Heart left ventricle (tissue), 16 donors: ENCODE data around the gene REXO1. TPM values are rescaled to one million over a fixed set of nuclear protein-coding genes. Genes with fewer than 3 reads are reported as not detected.

Source experiments
- ATAC-seq, 4 donors: fragments of 200-7000 bp; cut with Tn5 transposase; one replicate each; pipeline ENCODE4 v1.9.1; 2020 to 2022; ENCODE audit warnings: moderate library complexity in 4 of 4, mild to moderate bottlenecking in 3 of 4, moderate number of reproducible peaks in 1 of 4
- DNase-seq, 5 donors: peaks; one replicate each; pipeline ENCODE4 v3.0.0-alpha.2; 2020
- H3K27ac ChIP-seq, 12 donors: fragments of 200-600 bp; sonication (generic) in 4 of 12; one replicate each; pipeline versions ENCODE4 v1.5.0 to v1.8.0; 2016 to 2022; ENCODE audit warnings: mild to moderate bottlenecking in 2 of 12
- H3K27me3 ChIP-seq, 9 donors: fragments of 200-600 bp; sonication (generic) in 2 of 9; one replicate each; pipeline versions ENCODE4 v1.5.1 to v1.8.0; 2016 to 2022; ENCODE audit warnings: mild to moderate bottlenecking in 3 of 9
- H3K36me3 ChIP-seq, 9 donors: fragments of 200-600 bp; sonication (generic) in 2 of 9; one replicate each; pipeline versions ENCODE4 v1.5.0 to v1.8.0; 2018 to 2022; ENCODE audit warnings: mild to moderate bottlenecking in 2 of 9
- H3K4me1 ChIP-seq, 12 donors: fragments of 200-600 bp; sonication (generic) in 4 of 12; one replicate each; pipeline versions ENCODE4 v1.5.0 to v1.8.0; 2016 to 2022; ENCODE audit warnings: mild to moderate bottlenecking in 3 of 12
- H3K4me3 ChIP-seq, 12 donors: fragments of 200-600 bp; sonication (generic) in 4 of 12; one replicate each; pipeline versions ENCODE4 v1.5.0 to v1.8.0; 2017 to 2022; ENCODE audit warnings: mild to moderate bottlenecking in 9 of 12, moderate library complexity in 4 of 12
- H3K9me3 ChIP-seq, 12 donors: fragments of 200-600 bp; sonication (generic) in 4 of 12; one replicate each; pipeline versions ENCODE4 v1.5.0 to v1.8.0; 2016 to 2022; ENCODE audit warnings: mild to moderate bottlenecking in 1 of 12
- CTCF ChIP-seq, 12 donors: fragments of 200-600 bp; sonication (generic) in 4 of 12; IDR thresholded peaks; one replicate each; pipeline versions ENCODE4 v1.5.0 to v1.8.0; 2018 to 2022; ENCODE audit warnings: antibody characterized with exemption in 12 of 12, mild to moderate bottlenecking in 5 of 12
- POLR2A ChIP-seq, 2 donors: fragments of 450-650 bp; IDR thresholded peaks; one replicate each; pipeline ENCODE4 v1.6.1; 2017; ENCODE audit warnings: antibody characterized with exemption in 2 of 2, mild to moderate bottlenecking in 2 of 2, moderate library complexity in 2 of 2
- WGBS, 4 donors: extraction: QIAGEN DNeasy Blood & Tissue Kit in 2 of 4; methylation state at CpG; one replicate each; pipeline versions ENCODE4 v1.1.5 to v1.1.7; 2013 to 2018; 5-methylcytosine and 5-hydroxymethylcytosine counted together
- intact Hi-C, 10 donors: fragments of 100-400 bp; cut with DNase I; formaldehyde crosslinking; loops; one replicate each; pipeline versions ENCODE4 v1.11.1 to v1.14.2; 2022
- polyA plus RNA-seq, 2 donors: library from polyadenylated mRNA; stranded (reverse); fragments of 200-250 nt; gene quantifications; one replicate each; pipeline ENCODE4 v1.2.3, GENCODE V29; 2013
- total RNA-seq, 9 donors: library from RNA; depleted of rRNA in 2 of 9; stranded (reverse); fragments of >200 nt in 2 of 9; fragmentation: NEBNext Ultra II Directional in 3 of 9; extraction: Animal tissue kit (Norgen Biotek cat#: 25700) in 3 of 9; gene quantifications; one replicate each; pipeline versions ENCODE4 v1.1.0 to v1.2.4, GENCODE V29; 2016 to 2023
- donor health status: ischemic (EF 13 %, LVEDD 7.1; RV severe dilation, severe dysfunction).
- donor health status: healthy with polysubstance abuse.
- donor health status: DM: no; HTN: yes; CAD: no.
- donor health status: DM: no; HTN: no; CAD: no.
- donor health status: ischemic (EF 25% LVEDD 6.9; RV normal size, moderate dysfunction).
- donor health status: ischemic (EF 25% LVEDD 5.7; RV mildly dilated, moderate dysfunction).
- donor health status: healthy.
- donor health status: DM: yes; HTN: yes; CAD: no.
- donor health status: ischemic (EF 35%, LVEDD 5.7; RV mildly dilated, moderate dysfunction).
- donor health status: nonischemic (EF 11% LVEDD 7.7; RV severe dilation, severe dysfunction).
- donor health status: DM: yes; HTN: yes; CAD: no.
- donor health status: PGD.
- donor health status: ischemic (EF 29% LVEDD 5.4; RV normal size, mild dysfunction).
- donor health status: nonischemic (EF 23%, LVEDD 6.1; RV moderate dilation, normal function).

The REXO1 gene
- total and polyA plus RNA-seq, 11 donors: 13.2 to 22.4 (median 16.4) TPM

- Histone ChIP-seq H3K9me3 (no peaks in the 10 kb centered on the region), H3K4me3 (peak overlapping the region in 10 of 12 donors; percentile 0 to 100 (median 90)), H3K27ac (peak overlapping the region; percentile 87 to 98 (median 94)), H3K36me3 (peaks cover 0 to 17% (median 10%) of the 10 kb centered on the region in 9 donors), H3K4me1 (peaks cover 11 to 53% (median 41%) of the 10 kb centered on the region in 12 donors), H3K27me3 (no peaks in the 10 kb centered on the region)
- intact Hi-C loops: no loop called here
- TF ChIP-seq CTCF (IDR thresholded peaks at IDR 0.05) (no peak), POLR2A (IDR thresholded peaks at IDR 0.05) (no peak)
- WGBS, 4 donors: 64 to 78% (median 70%) methylated on average over 9 to 25 of the region's 25 CpGs
- peak in 2 of 4 donors; percentile 3 to 5 for ATAC-seq
- no peak for DNase-seq
Observed at GRCh38 chr19:1872807-1873523, 24.7 kb upstream of the REXO1 start.

GRCh38 chr19:1871630-1872029 is 23.3 kb upstream of the REXO1 start:
- Histone ChIP-seq H3K4me1 (peaks cover 9 to 50% (median 39%) of the 10 kb centered on the region in 12 donors), H3K36me3 (peaks cover 0 to 16% (median 10%) of the 10 kb centered on the region in 9 donors), H3K27me3 (no peaks in the 10 kb centered on the region), H3K9me3 (no peaks in the 10 kb centered on the region), H3K4me3 (no peak overlapping the region), H3K27ac (peak overlapping the region in 1 of 12 donors; percentile 92)
- no peak for DNase-seq
- intact Hi-C loops: no loop called here
- no peak for ATAC-seq
- 89 to 95% (median 93%) methylated on average over 7 to 13 of the region's 13 CpGs for WGBS, 4 donors
- no peak for TF ChIP-seq POLR2A (IDR thresholded peaks at IDR 0.05)

- TF ChIP-seq POLR2A (IDR thresholded peaks at IDR 0.05) (no peak), CTCF (IDR thresholded peaks at IDR 0.05) (no peak)
- Histone ChIP-seq H3K4me1 (peaks cover 7 to 45% (median 34%) of the 10 kb centered on the region in 12 donors), H3K27ac (no peak overlapping the region), H3K4me3 (no peak overlapping the region), H3K27me3 (no peaks in the 10 kb centered on the region), H3K9me3 (no peaks in the 10 kb centered on the region), H3K36me3 (peaks cover 0 to 16% (median 10%) of the 10 kb centered on the region in 9 donors)
- WGBS, 4 donors: 85 to 89% (median 88%) methylated on average over 15 of the region's 15 CpGs
- intact Hi-C loops: no loop called here
- ATAC-seq (no peak), DNase-seq (no peak)
Observed at GRCh38 chr19:1871140-1871597, 22.9 kb upstream of the REXO1 start.

- H3K27ac ChIP-seq: peak overlapping the region in 1 of 12 donors; percentile 11
- no peaks in the 10 kb centered on the region for H3K27me3 ChIP-seq
- intact Hi-C loops: loop anchor here in 1 of 10 donors (10.0 kb wide), 1 partner anchor 196 kb away; no protein-coding TSS in a partner anchor
- peaks cover 7 to 40% (median 27%) of the 10 kb centered on the region in 12 donors for H3K4me1 ChIP-seq
- DNase-seq (no peak), ATAC-seq (no peak)
- no peaks in the 10 kb centered on the region for H3K9me3 ChIP-seq
- H3K4me3 ChIP-seq: no peak overlapping the region
- WGBS, 4 donors: 80 to 88% (median 83%) methylated on average over 7 of the region's 7 CpGs
- TF ChIP-seq CTCF (IDR thresholded peaks at IDR 0.05) (no peak), POLR2A (IDR thresholded peaks at IDR 0.05) (no peak)
- H3K36me3 ChIP-seq: peaks cover 0 to 16% (median 10%) of the 10 kb centered on the region in 9 donors
Observed at GRCh38 chr19:1868971-1869370, 20.7 kb upstream of the REXO1 start.
